GM12892 (cell line): Measurements from ENCODE around the gene ANO2.

Experiments
- POLR2A ChIP-seq: IDR thresholded peaks from 2 replicates; pipeline ENCODE4 v1.6.1; 2011; ENCODE audit warnings: low read depth, low read length, control low read depth
- TAF1 ChIP-seq: IDR thresholded peaks from 2 replicates; pipeline ENCODE4 v1.6.1; 2011; ENCODE audit warnings: low read depth, mild to moderate bottlenecking, control low read depth, low read length, borderline replicate concordance

DNA sequence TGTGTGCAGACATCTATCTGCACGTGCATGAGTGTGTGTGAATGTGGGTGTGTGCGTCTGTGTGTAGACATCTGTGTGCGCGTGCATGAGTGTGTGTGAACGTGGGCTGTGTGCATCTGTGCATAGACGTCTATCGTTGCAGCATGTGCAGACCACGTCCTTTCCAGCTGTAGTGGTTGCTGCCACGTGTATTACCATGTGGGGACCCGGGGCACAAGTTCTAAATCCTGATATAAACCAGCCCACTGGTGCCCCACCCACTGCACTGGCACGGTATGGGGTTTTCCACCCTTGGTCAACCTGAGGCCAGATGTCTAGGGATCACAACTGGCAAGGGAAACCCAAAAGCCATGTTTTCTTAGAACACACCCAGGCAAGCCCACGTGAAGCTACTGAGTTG lies 197.0 kb downstream of the ANO2 start:
- TF ChIP-seq TAF1: no peak
- TF ChIP-seq POLR2A: no peak
